Nephron (organoid): ENCODE measurements around the gene WDR27.
"Not testable (repeated sequence)": the region's sequence is repeated elsewhere in the genome, so short reads cannot be mapped to it uniquely, and the experiment has no call there.

Source experiments
- H3K27ac Mint-ChIP-seq, 3 experiments: 2 replicates each; pipeline ENCODE4 v1.8.0; 2020; ENCODE audit warnings: mixed read lengths in 3 of 3, mild to moderate bottlenecking in 2 of 3, moderate library complexity in 1 of 3
- H3K27me3 Mint-ChIP-seq: 2 replicates; pipeline ENCODE4 v1.8.0; 2021; ENCODE audit warnings: low read depth, mild to moderate bottlenecking, moderate library complexity, mixed read lengths
- H3K36me3 Mint-ChIP-seq: 2 replicates; pipeline ENCODE4 v1.8.0; 2020; ENCODE audit warnings: low read depth, mixed read lengths
- H3K4me1 Mint-ChIP-seq: 2 replicates; pipeline ENCODE4 v1.8.0; 2020; ENCODE audit warnings: mixed read lengths
- H3K4me3 Mint-ChIP-seq, 3 experiments: 2 replicates each; pipeline ENCODE4 v1.8.0; 2020; ENCODE audit warnings: mild to moderate bottlenecking in 3 of 3, mixed read lengths in 3 of 3, moderate library complexity in 2 of 3
- H3K9me3 Mint-ChIP-seq: 2 replicates; pipeline ENCODE4 v1.8.0; 2020; ENCODE audit warnings: mixed read lengths
- TF ChIP-seq, protein P1 (sequence below), 3 experiments: fragments of 200-600 bp; sonication (generic); IDR thresholded peaks; one replicate each; pipeline ENCODE4 v1.5.0; 2021; ENCODE audit warnings: antibody characterized with exemption in 3 of 3; ENCODE audit not compliant: unreplicated experiment in 3 of 3

The WDR27 gene

DNA sequence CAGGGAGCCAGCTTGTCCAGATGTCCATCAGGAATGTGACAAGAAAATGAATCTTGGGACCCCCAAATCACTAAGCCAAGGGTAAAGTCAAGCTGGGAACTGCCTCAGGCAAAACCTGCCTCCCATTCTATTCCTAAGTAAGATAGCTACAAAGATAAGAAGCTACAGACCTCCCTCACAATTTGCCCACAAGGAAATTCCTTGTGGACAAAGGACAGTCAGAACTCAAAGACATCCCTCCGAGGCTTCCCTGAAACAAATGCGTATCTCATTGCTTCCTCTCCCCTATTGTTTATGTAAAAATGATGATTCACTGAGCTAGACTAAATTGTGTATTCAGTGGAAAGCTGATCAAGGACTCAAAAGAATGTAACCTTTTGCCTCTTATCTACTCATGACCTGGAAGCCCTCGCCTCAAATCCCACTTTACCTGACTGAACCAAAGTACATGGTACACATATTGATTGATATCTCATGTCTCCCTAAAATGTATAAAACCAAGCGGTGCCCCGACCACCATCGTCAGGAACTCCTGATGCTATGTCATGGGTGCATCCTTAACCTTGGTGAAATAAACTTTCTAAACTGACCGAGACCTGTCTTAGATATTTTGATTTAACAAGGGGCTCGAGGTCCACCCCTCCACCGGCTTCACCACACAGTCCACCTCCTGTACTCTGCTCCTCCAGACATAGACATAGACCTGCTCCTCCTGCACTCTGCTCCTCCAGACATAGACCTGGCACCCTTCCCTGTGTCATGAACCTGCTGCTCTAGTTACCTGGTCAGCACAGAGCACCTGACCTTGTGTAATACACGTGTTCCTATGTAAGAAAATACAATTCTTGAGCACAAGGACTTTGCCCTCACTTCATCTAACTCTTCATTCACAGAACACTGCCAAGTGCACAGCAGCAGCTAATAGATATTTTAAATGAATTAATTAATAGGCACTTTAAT, 81.4 kb downstream of the WDR27 start:
- Mint-ChIP-seq H3K27me3 (no peaks in the 10 kb centered on the region), H3K4me1 (peaks cover 5% of the 10 kb centered on the region), H3K9me3 (peaks cover 12% of the 10 kb centered on the region), H3K4me3 (no peak overlapping the region), H3K27ac (no peak overlapping the region), H3K36me3 (peaks cover 37% of the 10 kb centered on the region)
- TF ChIP-seq, protein P1, sequence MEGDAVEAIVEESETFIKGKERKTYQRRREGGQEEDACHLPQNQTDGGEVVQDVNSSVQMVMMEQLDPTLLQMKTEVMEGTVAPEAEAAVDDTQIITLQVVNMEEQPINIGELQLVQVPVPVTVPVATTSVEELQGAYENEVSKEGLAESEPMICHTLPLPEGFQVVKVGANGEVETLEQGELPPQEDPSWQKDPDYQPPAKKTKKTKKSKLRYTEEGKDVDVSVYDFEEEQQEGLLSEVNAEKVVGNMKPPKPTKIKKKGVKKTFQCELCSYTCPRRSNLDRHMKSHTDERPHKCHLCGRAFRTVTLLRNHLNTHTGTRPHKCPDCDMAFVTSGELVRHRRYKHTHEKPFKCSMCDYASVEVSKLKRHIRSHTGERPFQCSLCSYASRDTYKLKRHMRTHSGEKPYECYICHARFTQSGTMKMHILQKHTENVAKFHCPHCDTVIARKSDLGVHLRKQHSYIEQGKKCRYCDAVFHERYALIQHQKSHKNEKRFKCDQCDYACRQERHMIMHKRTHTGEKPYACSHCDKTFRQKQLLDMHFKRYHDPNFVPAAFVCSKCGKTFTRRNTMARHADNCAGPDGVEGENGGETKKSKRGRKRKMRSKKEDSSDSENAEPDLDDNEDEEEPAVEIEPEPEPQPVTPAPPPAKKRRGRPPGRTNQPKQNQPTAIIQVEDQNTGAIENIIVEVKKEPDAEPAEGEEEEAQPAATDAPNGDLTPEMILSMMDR (IDR thresholded peaks at IDR 0.05; ENCODE audit: unreplicated experiment in 3 of 3), result no peak

DNA sequence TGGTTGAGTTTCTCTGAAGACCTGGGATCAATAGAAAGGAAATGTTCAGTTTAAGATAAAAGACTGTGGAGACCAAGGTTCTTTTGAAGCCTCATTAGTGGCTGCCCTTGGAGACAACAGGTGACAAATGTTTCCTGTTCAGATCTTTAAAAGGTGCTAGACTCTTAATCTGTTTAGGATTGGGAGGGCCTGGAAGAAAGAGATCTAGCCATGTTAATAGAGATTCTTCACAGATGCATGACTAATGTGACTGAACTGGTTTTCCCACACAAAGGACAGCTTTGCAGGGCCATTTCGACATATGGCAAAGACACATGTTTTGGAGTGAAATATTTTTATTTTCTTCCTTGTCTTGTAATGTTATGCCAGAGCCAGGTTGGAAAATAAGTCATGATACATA, 82.2 kb downstream of the WDR27 start:
- TF ChIP-seq, protein P1 (IDR thresholded peaks at IDR 0.05; ENCODE audit: unreplicated experiment in 3 of 3), result no peak
- Mint-ChIP-seq H3K36me3 (peaks cover 37% of the 10 kb centered on the region), H3K27ac (no peak overlapping the region), H3K9me3 (peaks cover 16% of the 10 kb centered on the region), H3K27me3 (no peaks in the 10 kb centered on the region), H3K4me3 (no peak overlapping the region), H3K4me1 (peaks cover 5% of the 10 kb centered on the region)

DNA sequence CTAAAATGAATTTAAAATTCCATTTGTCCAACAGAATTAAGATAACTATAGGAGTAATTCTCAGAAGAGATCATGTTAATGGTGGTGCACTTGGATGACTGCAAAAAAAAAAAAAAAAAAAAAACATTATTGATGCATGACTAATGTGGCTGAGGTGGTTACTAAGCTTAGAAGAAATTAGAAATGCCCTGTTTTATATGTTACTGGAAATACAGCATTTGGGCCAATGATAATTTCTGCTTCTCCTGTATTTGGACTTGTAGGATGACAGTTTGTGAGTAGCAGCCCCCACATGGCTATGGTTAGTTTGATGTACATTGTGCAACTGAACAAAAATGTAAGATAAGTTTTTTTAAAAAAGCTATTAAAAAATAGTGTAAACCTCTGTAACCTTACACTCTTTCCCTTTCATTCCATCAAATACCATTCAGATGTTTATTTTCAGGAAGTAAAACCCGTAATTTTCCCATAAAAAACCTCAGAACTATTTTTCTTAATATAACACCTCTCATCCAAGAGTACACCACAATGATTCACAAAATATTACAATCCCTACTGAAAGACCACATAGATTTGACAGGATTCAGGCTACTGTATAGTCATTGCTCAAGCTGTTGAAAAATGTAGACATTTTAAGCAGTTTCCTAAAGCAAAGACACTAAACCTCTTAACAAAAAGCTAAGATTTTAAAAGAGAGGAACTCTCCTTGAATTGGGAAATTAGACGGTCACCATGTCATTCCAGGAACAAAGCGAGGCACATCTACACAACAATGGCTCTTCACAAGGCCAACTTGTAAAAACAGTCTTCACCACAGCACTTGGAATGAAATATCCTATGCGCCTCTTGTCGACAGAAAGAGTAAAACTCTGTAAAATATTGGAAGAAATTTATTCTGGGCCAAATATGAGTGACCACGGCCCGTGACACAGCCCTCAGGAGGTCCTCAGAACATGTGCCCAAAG, 83.0 kb downstream of the WDR27 start:
- Mint-ChIP-seq H3K27me3 (no peaks in the 10 kb centered on the region), H3K4me1 (peaks cover 5% of the 10 kb centered on the region), H3K27ac (no peak overlapping the region), H3K9me3 (peaks cover 16% of the 10 kb centered on the region), H3K36me3 (peaks cover 31% of the 10 kb centered on the region), H3K4me3 (no peak overlapping the region)
- TF ChIP-seq, protein P1 (IDR thresholded peaks at IDR 0.05; ENCODE audit: unreplicated experiment in 3 of 3), result no peak

DNA sequence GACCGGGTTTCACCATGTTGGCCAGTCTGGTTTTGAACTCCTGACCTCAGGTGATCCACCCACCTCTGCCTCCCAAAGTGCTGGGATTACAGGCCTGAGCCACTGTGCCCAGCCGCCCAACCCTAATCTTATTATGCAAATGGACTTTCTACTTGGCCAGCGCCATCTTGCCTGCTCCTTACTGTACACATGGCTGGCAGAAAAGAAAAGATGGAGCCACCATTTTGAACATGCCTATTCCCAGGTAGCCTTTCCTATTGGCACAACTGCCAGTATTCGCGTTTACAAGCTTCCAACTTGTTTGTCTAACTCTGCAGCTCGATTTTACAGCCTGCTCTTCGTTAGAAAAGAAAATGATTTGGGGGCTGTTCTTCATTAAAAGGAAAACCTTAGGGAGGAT, 84.3 kb downstream of the WDR27 start:
- Mint-ChIP-seq H3K27me3 (no peaks in the 10 kb centered on the region), H3K4me3 (no peak overlapping the region), H3K4me1 (peaks cover 5% of the 10 kb centered on the region), H3K9me3 (peaks cover 16% of the 10 kb centered on the region), H3K36me3 (peaks cover 27% of the 10 kb centered on the region), H3K27ac (no peak overlapping the region)
- TF ChIP-seq, protein P1 (IDR thresholded peaks at IDR 0.05; ENCODE audit: unreplicated experiment in 3 of 3), result no peak

DNA sequence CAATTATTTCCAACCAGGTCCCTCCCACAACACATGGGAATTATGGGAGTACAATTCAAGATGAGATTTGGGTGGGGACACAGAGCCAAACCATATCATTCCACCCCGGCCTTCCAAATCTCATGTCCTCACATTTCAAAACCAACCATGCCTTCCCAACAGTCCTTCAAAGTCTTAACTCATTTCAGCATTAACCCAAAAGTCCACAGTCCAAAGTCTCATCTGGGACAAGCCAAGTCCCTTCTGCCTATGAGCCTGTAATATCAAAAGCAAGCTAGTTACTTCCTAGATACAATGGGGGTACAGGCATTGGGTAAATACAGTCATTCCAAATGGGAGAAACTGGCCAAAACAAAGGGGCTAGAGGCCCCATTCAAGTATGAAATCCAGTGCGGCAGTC, 93.2 kb downstream of the WDR27 start:
- H3K27ac Mint-ChIP-seq, H3K4me3 Mint-ChIP-seq, H3K27me3 Mint-ChIP-seq, H3K4me1 Mint-ChIP-seq: not testable (repeated sequence)
- H3K9me3 Mint-ChIP-seq, result peaks cover 12% of the 10 kb centered on the region
- peaks cover 48% of the 10 kb centered on the region for H3K36me3 Mint-ChIP-seq

DNA sequence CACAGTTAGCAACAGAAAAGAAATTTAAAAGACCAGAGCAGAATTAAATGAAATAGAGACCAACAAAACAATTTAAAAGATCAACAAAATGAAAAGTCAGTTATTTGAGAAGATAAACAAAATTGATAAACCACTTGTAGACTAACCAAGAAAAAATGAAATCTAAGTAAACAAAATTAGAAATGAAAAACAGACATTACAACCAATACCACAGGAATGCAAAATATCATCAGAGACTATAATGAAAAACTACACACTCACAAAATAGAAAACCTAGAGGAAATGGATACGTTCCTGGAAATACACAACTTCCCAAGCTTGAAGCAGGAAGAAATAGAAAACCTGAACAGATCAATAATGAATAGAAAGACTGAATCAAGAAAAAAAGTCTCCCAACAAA, 97.8 kb downstream of the WDR27 start:
- H3K27me3 Mint-ChIP-seq, result no peaks in the 10 kb centered on the region
- TF ChIP-seq, protein P1 (IDR thresholded peaks at IDR 0.05; ENCODE audit: unreplicated experiment in 3 of 3), result no peak
- H3K9me3 Mint-ChIP-seq, result peaks cover 26% of the 10 kb centered on the region
- H3K27ac Mint-ChIP-seq, result no peak overlapping the region
- H3K4me3 Mint-ChIP-seq, result no peak overlapping the region
- H3K36me3 Mint-ChIP-seq, result peaks cover 68% of the 10 kb centered on the region
- H3K4me1 Mint-ChIP-seq, result no peaks in the 10 kb centered on the region

DNA sequence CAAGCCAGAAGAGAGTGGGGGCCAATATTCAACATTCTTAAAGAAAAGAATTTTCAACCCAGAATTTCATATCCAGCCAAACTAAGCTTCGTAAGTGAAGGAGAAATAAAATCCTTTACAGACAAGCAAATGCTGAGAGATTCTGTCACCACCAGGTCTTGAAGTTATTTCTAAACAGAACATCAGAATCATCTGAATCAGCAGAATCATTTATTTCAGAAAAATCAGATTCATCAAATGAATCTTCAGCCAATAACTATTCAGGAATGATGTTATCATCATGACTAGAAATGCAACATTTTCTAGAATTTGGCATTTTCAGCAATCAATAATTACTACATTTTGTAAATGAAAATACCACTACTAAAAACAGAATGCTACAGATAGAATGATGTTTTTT, 100.7 kb downstream of the WDR27 start:
- not testable (repeated sequence) for H3K27me3 Mint-ChIP-seq, H3K4me1 Mint-ChIP-seq, H3K27ac Mint-ChIP-seq, H3K4me3 Mint-ChIP-seq
- H3K36me3 Mint-ChIP-seq, result peaks cover 79% of the 10 kb centered on the region
- H3K9me3 Mint-ChIP-seq, result peaks cover 32% of the 10 kb centered on the region
